ENCODE results near the gene PPP1R2C.

Gene PPP1R2C

DNA sequence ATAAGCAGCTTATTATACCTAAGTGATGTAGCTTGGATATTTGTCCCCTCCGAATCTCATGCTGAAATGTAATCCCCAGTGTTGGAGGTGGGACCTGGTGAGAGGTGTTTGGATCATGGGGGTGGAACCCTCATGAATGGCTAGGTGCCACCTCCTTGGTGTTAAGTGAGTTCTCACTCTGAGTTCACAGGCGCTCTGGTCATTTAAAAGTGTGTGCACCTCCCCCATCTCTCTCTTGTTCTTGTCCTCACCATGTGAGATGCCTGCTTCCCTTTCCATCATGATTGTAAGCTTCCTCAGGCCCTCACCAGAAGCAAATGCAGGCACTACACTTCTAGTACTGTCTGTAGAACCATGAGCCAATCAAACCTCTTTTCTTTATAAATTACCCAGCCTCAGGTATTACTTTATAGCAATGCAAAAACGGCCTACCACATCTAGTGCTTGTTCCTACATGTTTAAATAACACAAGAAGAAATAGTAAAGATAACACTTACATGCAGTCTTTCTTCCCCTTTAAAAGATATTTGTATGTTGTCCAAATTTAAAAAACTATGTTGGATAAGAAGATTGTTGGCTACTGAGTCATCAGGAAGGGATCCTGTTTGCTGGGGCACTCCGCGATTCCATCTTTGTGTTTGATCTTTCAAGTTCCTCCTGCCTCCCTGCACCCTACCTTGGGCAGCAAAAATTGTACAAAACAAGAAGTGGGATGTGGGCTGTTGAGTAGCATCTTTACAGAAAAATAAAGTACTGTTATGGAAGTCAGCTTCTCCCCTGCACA, 29.7 kb downstream of the PPP1R2C start:
- no peak for DNase-seq (ENCODE audit: low read depth)

- no peak for DNase-seq (ENCODE audit: low read depth)
These were observed 31.4 kb downstream of the PPP1R2C start for GRCh38 chrX:42746606-42747005.

- DNase-seq (ENCODE audit: low read depth), result no peak
These were observed 37.5 kb downstream of the PPP1R2C start for GRCh38 chrX:42740456-42740855.

- DNase-seq (ENCODE audit: low read depth), result no peak
These were observed 38.2 kb downstream of the PPP1R2C start for GRCh38 chrX:42739741-42740140.

GRCh38 chrX:42739258-42739657, 38.7 kb downstream of the PPP1R2C start:
- no peak for DNase-seq (ENCODE audit: low read depth)

- no peak for DNase-seq (ENCODE audit: low read depth)
These were observed 39.4 kb downstream of the PPP1R2C start for GRCh38 chrX:42738552-42738951.

DNA sequence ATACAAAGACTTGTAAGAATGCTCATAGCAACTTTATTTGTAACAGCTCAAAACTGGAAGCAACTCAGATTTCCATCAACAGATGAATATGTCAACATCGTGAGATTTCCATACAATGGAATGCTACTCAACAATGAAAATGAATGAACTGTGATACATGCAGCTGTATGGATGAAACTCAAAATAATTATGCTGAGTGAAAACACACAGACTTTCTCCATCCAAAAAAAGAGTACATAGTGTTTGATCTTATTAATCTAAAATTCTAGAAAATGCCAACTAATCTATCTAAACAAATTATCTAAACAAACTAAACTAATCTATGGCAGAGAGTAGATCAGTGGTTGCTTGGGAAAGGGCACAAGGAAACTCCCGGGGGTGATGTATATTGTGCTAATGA, 42.7 kb downstream of the PPP1R2C start:
- no peak for DNase-seq (ENCODE audit: low read depth)

- no peak for DNase-seq (ENCODE audit: low read depth)
These were observed 45.5 kb downstream of the PPP1R2C start for GRCh38 chrX:42732506-42732905.

Measured in non-pigmented ciliary epithelial cell (primary cell).